ENCODE data around the gene OOSP1. TPM values are rescaled to one million over a fixed set of nuclear protein-coding genes. Genes with fewer than 3 reads are reported as not detected.
A peak's percentile ranks its signal among the peaks of the same experiment; 100 is the strongest.

The OOSP1 gene
- total and polyA plus RNA-seq, 2 experiments from 2014 or later, result not detected

- Histone ChIP-seq H3K4me3 (no peak overlapping the region), H3K4me2 (no peak overlapping the region), H2AFZ (peak overlapping the region; percentile 2; the same call in 1 of the 2 replicates), H3K27me3 (ENCODE audit: insufficient read depth) (no peaks in the 10 kb centered on the region), H3K9me2 (ENCODE audit: insufficient read depth) (no peaks in the 10 kb centered on the region), H3F3A (replicated peaks; ENCODE audit: low read depth) (no peaks in the 10 kb centered on the region), H3K27ac (ENCODE audit: low read depth) (no peak overlapping the region), H3K79me2 (replicated peaks; ENCODE audit: insufficient read depth) (no peaks in the 10 kb centered on the region), H4K20me1 (replicated peaks; ENCODE audit: insufficient read depth) (no peaks in the 10 kb centered on the region), H3K4me1 (ENCODE audit: insufficient read depth) (0 out of 2 replicates have a peak, but pooled peaks cover 4% of the 10 kb centered on the region), H3K36me3 (ENCODE audit: insufficient read depth) (no peaks in the 10 kb centered on the region)
- DNase-seq (ENCODE audit: low spot score) (peak; percentile 10), ATAC-seq (peak; percentile 68)
- Mint-ChIP-seq H3K9me3 (no peaks in the 10 kb centered on the region), H3K4me3 (no peak overlapping the region), H3K27ac (peak overlapping the region; percentile 52; the same call in 1 of the 2 replicates), H3K4me1 (peaks cover 8% of the 10 kb centered on the region; the same call in 2 of the 3 replicates), H3K36me3 (ENCODE audit: low read depth) (no peaks in the 10 kb centered on the region), H3K27me3 (ENCODE audit: insufficient read depth, low read depth, poor library complexity) (no peaks in the 10 kb centered on the region)
- TF ChIP-seq CREB1 (CRISPR knock-in tag; IDR thresholded peaks at IDR 0.05; ENCODE audit: low read depth) (no peak), STAT1 (IDR thresholded peaks at IDR 0.05; ENCODE audit: unreplicated experiment) (no peak), EZH2 (IDR thresholded peaks at IDR 0.05; ENCODE audit: low read depth, unreplicated experiment) (no peak), EZH2phosphoT487 (IDR thresholded peaks at IDR 0.05; ENCODE audit: unreplicated experiment) (no peak)
- TF ChIP-seq, protein P1, sequence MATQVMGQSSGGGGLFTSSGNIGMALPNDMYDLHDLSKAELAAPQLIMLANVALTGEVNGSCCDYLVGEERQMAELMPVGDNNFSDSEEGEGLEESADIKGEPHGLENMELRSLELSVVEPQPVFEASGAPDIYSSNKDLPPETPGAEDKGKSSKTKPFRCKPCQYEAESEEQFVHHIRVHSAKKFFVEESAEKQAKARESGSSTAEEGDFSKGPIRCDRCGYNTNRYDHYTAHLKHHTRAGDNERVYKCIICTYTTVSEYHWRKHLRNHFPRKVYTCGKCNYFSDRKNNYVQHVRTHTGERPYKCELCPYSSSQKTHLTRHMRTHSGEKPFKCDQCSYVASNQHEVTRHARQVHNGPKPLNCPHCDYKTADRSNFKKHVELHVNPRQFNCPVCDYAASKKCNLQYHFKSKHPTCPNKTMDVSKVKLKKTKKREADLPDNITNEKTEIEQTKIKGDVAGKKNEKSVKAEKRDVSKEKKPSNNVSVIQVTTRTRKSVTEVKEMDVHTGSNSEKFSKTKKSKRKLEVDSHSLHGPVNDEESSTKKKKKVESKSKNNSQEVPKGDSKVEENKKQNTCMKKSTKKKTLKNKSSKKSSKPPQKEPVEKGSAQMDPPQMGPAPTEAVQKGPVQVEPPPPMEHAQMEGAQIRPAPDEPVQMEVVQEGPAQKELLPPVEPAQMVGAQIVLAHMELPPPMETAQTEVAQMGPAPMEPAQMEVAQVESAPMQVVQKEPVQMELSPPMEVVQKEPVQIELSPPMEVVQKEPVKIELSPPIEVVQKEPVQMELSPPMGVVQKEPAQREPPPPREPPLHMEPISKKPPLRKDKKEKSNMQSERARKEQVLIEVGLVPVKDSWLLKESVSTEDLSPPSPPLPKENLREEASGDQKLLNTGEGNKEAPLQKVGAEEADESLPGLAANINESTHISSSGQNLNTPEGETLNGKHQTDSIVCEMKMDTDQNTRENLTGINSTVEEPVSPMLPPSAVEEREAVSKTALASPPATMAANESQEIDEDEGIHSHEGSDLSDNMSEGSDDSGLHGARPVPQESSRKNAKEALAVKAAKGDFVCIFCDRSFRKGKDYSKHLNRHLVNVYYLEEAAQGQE (IDR thresholded peaks at IDR 0.05; ENCODE audit: unreplicated experiment), result no peak
- TF ChIP-seq, protein P2, sequence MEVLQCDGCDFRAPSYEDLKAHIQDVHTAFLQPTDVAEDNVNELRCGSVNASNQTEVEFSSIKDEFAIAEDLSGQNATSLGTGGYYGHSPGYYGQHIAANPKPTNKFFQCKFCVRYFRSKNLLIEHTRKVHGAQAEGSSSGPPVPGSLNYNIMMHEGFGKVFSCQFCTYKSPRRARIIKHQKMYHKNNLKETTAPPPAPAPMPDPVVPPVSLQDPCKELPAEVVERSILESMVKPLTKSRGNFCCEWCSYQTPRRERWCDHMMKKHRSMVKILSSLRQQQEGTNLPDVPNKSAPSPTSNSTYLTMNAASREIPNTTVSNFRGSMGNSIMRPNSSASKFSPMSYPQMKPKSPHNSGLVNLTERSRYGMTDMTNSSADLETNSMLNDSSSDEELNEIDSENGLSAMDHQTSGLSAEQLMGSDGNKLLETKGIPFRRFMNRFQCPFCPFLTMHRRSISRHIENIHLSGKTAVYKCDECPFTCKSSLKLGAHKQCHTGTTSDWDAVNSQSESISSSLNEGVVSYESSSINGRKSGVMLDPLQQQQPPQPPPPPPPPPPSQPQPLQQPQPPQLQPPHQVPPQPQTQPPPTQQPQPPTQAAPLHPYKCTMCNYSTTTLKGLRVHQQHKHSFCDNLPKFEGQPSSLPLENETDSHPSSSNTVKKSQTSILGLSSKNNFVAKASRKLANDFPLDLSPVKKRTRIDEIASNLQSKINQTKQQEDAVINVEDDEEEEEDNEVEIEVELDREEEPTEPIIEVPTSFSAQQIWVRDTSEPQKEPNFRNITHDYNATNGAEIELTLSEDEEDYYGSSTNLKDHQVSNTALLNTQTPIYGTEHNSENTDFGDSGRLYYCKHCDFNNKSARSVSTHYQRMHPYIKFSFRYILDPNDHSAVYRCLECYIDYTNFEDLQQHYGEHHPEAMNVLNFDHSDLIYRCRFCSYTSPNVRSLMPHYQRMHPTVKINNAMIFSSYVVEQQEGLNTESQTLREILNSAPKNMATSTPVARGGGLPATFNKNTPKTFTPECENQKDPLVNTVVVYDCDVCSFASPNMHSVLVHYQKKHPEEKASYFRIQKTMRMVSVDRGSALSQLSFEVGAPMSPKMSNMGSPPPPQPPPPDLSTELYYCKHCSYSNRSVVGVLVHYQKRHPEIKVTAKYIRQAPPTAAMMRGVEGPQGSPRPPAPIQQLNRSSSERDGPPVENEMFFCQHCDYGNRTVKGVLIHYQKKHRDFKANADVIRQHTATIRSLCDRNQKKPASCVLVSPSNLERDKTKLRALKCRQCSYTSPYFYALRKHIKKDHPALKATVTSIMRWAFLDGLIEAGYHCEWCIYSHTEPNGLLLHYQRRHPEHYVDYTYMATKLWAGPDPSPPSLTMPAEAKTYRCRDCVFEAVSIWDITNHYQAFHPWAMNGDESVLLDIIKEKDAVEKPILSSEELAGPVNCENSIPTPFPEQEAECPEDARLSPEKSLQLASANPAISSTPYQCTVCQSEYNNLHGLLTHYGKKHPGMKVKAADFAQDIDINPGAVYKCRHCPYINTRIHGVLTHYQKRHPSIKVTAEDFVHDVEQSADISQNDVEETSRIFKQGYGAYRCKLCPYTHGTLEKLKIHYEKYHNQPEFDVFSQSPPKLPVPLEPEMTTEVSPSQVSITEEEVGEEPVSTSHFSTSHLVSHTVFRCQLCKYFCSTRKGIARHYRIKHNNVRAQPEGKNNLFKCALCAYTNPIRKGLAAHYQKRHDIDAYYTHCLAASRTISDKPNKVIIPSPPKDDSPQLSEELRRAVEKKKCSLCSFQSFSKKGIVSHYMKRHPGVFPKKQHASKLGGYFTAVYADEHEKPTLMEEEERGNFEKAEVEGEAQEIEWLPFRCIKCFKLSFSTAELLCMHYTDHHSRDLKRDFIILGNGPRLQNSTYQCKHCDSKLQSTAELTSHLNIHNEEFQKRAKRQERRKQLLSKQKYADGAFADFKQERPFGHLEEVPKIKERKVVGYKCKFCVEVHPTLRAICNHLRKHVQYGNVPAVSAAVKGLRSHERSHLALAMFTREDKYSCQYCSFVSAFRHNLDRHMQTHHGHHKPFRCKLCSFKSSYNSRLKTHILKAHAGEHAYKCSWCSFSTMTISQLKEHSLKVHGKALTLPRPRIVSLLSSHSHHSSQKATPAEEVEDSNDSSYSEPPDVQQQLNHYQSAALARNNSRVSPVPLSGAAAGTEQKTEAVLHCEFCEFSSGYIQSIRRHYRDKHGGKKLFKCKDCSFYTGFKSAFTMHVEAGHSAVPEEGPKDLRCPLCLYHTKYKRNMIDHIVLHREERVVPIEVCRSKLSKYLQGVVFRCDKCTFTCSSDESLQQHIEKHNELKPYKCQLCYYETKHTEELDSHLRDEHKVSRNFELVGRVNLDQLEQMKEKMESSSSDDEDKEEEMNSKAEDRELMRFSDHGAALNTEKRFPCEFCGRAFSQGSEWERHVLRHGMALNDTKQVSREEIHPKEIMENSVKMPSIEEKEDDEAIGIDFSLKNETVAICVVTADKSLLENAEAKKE (CRISPR knock-in tag; IDR thresholded peaks at IDR 0.05), result no peak
- TF ChIP-seq, protein P3, sequence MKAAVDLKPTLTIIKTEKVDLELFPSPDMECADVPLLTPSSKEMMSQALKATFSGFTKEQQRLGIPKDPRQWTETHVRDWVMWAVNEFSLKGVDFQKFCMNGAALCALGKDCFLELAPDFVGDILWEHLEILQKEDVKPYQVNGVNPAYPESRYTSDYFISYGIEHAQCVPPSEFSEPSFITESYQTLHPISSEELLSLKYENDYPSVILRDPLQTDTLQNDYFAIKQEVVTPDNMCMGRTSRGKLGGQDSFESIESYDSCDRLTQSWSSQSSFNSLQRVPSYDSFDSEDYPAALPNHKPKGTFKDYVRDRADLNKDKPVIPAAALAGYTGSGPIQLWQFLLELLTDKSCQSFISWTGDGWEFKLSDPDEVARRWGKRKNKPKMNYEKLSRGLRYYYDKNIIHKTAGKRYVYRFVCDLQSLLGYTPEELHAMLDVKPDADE (IDR thresholded peaks at IDR 0.05), result no peak
These were observed 34.9 kb downstream of the OOSP1 start for GRCh38 chr11:59973097-59973496.
